Neuronal stem cell (in vitro differentiated cells): ENCODE data around the gene NRAP.

Experiments
- DNase-seq: peaks from one replicate; pipeline ENCODE4 v3.0.0-alpha.2; 2013; ENCODE audit warnings: low spot score
- H2AFZ ChIP-seq: one replicate; pipeline ENCODE4 v1.6.1; 2013; ENCODE audit warnings: mild to moderate bottlenecking, low read length, inconsistent platforms
- H2AK5ac ChIP-seq: 2 replicates; pipeline ENCODE4 v1.6.1; 2013; ENCODE audit warnings: low read depth, mild to moderate bottlenecking, inconsistent platforms, low read length, moderate library complexity, mixed read lengths
- H2BK120ac ChIP-seq: 2 replicates; pipeline ENCODE4 v1.6.1; 2013; ENCODE audit warnings: low read depth, mild to moderate bottlenecking, inconsistent platforms, low read length, moderate library complexity, mixed read lengths
- H2BK12ac ChIP-seq: one replicate; pipeline ENCODE4 v1.6.1; 2013; ENCODE audit warnings: low read length, inconsistent platforms
- H2BK15ac ChIP-seq: 2 replicates; pipeline ENCODE4 v1.6.1; 2013; ENCODE audit warnings: mild to moderate bottlenecking, low read length, inconsistent platforms, mixed read lengths
- H2BK5ac ChIP-seq: one replicate; pipeline ENCODE4 v1.6.1; 2013; ENCODE audit warnings: inconsistent platforms, mild to moderate bottlenecking, low read length, moderate library complexity
- H3K14ac ChIP-seq: one replicate; pipeline ENCODE4 v1.6.1; 2013; ENCODE audit warnings: low read length, inconsistent platforms
- H3K18ac ChIP-seq: 2 replicates; pipeline ENCODE4 v1.6.1; 2013; ENCODE audit warnings: low read length, inconsistent platforms
- H3K23ac ChIP-seq: 2 replicates; pipeline ENCODE4 v1.6.1; 2013; ENCODE audit warnings: low read depth, mild to moderate bottlenecking, mixed read lengths, low read length, inconsistent platforms; ENCODE audit not compliant: poor library complexity
- H3K27ac ChIP-seq: replicated peaks from 3 replicates; pipeline ENCODE4 v1.5.1; 2013; ENCODE audit warnings: low read length, inconsistent platforms
- H3K27me3 ChIP-seq, 3 experiments: 2 replicates each; pipeline ENCODE4 v1.6.1; 2013; ENCODE audit warnings: low read length in 3 of 3, mild to moderate bottlenecking in 2 of 3, inconsistent platforms in 1 of 3, low read depth in 1 of 3, mixed read lengths in 1 of 3, moderate library complexity in 1 of 3; ENCODE audit not compliant: control insufficient read depth in 3 of 3, insufficient read depth in 3 of 3
- H3K36me3 ChIP-seq, 2 donors: replicated peaks in 1 of 2; 2 replicates each; pipeline ENCODE4 v1.6.1; 2013; ENCODE audit warnings: low read length in 2 of 2; ENCODE audit not compliant: control insufficient read depth in 2 of 2, insufficient read depth in 2 of 2
- H3K4ac ChIP-seq: 2 replicates; pipeline ENCODE4 v1.6.1; 2013; ENCODE audit warnings: inconsistent platforms, mild to moderate bottlenecking, low read length, moderate library complexity
- H3K4me1 ChIP-seq, 2 donors: 1 replicate in 1 of 2; 2 replicates in 1 of 2; pipeline ENCODE4 v1.6.1; 2013; ENCODE audit warnings: low read length in 2 of 2, low read depth in 1 of 2; ENCODE audit not compliant: control insufficient read depth in 2 of 2, insufficient read depth in 1 of 2
- H3K4me2 ChIP-seq: one replicate; pipeline ENCODE4 v1.6.1; 2013; ENCODE audit warnings: mild to moderate bottlenecking, low read length, inconsistent platforms; ENCODE audit not compliant: insufficient read depth, poor library complexity, severe bottlenecking
- H3K4me3 ChIP-seq, 2 donors: 2 replicates each; pipeline ENCODE4 v1.5.1; 2013; ENCODE audit warnings: low read length in 2 of 2, mild to moderate bottlenecking in 2 of 2, inconsistent platforms in 1 of 2, moderate library complexity in 1 of 2
- H3K79me1 ChIP-seq: one replicate; pipeline ENCODE4 v1.6.1; 2013; ENCODE audit warnings: low read depth, mild to moderate bottlenecking, inconsistent platforms, low read length, moderate library complexity
- H3K9ac ChIP-seq: one replicate; pipeline ENCODE4 v1.6.1; 2013; ENCODE audit warnings: mild to moderate bottlenecking, low read depth, low read length, inconsistent platforms; ENCODE audit not compliant: poor library complexity
- H3K9me3 ChIP-seq, 2 donors: replicated peaks in 1 of 2; 2 replicates each; pipeline versions ENCODE3 to v1.6.1; 2013; ENCODE audit warnings: low read length in 2 of 2, mild to moderate bottlenecking in 2 of 2, inconsistent platforms in 1 of 2, low read depth in 1 of 2, mixed read lengths in 1 of 2, moderate library complexity in 1 of 2; ENCODE audit not compliant: control insufficient read depth in 2 of 2, insufficient read depth in 1 of 2
- H4K8ac ChIP-seq: one replicate; pipeline ENCODE4 v1.6.1; 2013; ENCODE audit warnings: low read depth, mild to moderate bottlenecking, inconsistent platforms, low read length, moderate library complexity
- H4K91ac ChIP-seq: one replicate; pipeline ENCODE4 v1.6.1; 2013; ENCODE audit warnings: low read length, low read depth, mild to moderate bottlenecking, inconsistent platforms; ENCODE audit not compliant: poor library complexity
- WGBS, 2 donors: extraction: QIAGEN DNeasy Blood & Tissue Kit; methylation state at CpG; one replicate each; pipeline ENCODE4 v1.1.7; 2013; ENCODE audit warnings: missing lambda C conversion rate in 2 of 2, mixed read lengths in 1 of 2; ENCODE audit not compliant: insufficient read length in 2 of 2, insufficient replicate concordance in 1 of 2; ENCODE audit errors: extremely low coverage in 2 of 2; 5-methylcytosine and 5-hydroxymethylcytosine counted together

Gene NRAP

DNA sequence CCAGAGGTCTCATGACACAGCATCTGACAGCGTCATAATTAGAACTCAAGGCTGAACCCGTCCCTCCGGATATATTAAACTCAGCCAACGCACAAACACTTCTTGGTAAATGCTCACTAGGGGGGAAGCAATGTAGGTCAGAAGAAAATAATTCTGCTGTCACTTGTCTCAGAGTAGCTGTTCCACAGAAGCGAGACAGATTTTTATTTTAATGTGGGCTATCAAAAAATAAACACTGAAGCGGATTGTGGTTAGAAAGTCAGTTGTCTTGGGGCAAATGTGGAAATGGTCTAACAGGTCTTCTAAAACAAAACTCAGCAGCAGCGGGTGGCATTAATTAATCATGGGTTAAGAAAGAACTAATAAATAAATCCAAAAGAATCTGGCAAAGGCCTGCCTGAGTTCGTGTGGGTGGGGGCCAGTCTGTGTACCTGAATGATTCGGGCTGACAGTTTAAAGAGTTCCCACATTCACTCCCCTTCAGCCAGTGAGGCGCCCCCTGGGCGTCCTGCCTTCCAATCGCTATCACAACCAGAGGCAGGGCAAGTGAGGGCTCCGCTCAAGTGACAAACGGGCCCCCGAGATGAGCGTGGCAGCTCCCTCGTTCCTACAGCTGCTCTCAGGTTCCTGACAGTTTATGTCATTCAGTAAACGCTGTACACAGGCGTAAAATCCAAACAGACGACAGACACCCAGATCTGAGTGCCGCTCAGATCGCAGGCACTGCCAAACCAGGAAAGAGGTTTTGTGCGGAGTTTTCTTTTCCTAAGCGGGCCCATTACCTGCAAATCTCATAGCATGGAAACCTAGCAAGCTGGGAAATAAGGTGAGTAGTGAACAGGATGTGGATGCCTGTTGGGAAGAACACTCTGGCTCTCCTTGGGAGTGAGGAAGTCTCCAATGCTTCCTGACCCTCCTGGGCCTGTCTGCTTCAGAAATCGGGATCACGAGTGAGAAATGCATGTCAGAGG lies 52.9 kb downstream of the NRAP start:
- H3K14ac ChIP-seq: no peak overlapping the region
- H3K4me3 ChIP-seq: no peak overlapping the region
- no peak overlapping the region for H2BK15ac ChIP-seq
- H2AK5ac ChIP-seq: no peak overlapping the region
- H4K8ac ChIP-seq: no peak overlapping the region
- H3K18ac ChIP-seq: no peak overlapping the region
- WGBS, 2 donors: no CpG with 5 or more reads among the region's 26 CpGs
- no peak overlapping the region for H3K23ac ChIP-seq
- H3K9me3 ChIP-seq: no peaks in the 10 kb centered on the region
- H2BK12ac ChIP-seq: no peak overlapping the region
- no peak overlapping the region for H3K4ac ChIP-seq
- peaks cover 0 to 6% (median 0%) of the 10 kb centered on the region in 3 experiments for H3K27me3 ChIP-seq
- H2BK5ac ChIP-seq: no peak overlapping the region
- DNase-seq: no peak
- H3K79me1 ChIP-seq: no peaks in the 10 kb centered on the region
- no peak overlapping the region for H2BK120ac ChIP-seq
- no peak overlapping the region for H3K9ac ChIP-seq
- no peak overlapping the region for H3K27ac ChIP-seq
- H2AFZ ChIP-seq: no peak overlapping the region
- H3K4me1 ChIP-seq: peaks cover 7 to 19% of the 10 kb centered on the region in 2 donors
- no peaks in the 10 kb centered on the region for H3K36me3 ChIP-seq
- no peak overlapping the region for H4K91ac ChIP-seq
- H3K4me2 ChIP-seq: no peak overlapping the region

GRCh38 chr10:113609704-113610108 lies 54.1 kb downstream of the NRAP start:
- no peak overlapping the region for H3K18ac ChIP-seq
- no peak overlapping the region for H3K9ac ChIP-seq
- DNase-seq: peak; percentile 41
- no peak overlapping the region for H3K4ac ChIP-seq
- no peak overlapping the region for H2BK5ac ChIP-seq
- no CpG with 5 or more reads among the region's 4 CpGs for WGBS, 2 donors
- H4K91ac ChIP-seq: no peak overlapping the region
- H3K27ac ChIP-seq: no peak overlapping the region
- H3K36me3 ChIP-seq: no peaks in the 10 kb centered on the region
- no peak overlapping the region for H2AK5ac ChIP-seq
- no peaks in the 10 kb centered on the region for H3K79me1 ChIP-seq
- H4K8ac ChIP-seq: no peak overlapping the region
- no peak overlapping the region for H2AFZ ChIP-seq
- H2BK120ac ChIP-seq: no peak overlapping the region
- H3K4me2 ChIP-seq: no peak overlapping the region
- H3K9me3 ChIP-seq: no peaks in the 10 kb centered on the region
- no peak overlapping the region for H3K14ac ChIP-seq
- H2BK12ac ChIP-seq: no peak overlapping the region
- no peak overlapping the region for H3K4me3 ChIP-seq
- peaks cover 5 to 17% of the 10 kb centered on the region in 2 donors for H3K4me1 ChIP-seq
- peaks cover 0 to 6% (median 0%) of the 10 kb centered on the region in 3 experiments for H3K27me3 ChIP-seq
- H2BK15ac ChIP-seq: no peak overlapping the region
- no peak overlapping the region for H3K23ac ChIP-seq

DNA sequence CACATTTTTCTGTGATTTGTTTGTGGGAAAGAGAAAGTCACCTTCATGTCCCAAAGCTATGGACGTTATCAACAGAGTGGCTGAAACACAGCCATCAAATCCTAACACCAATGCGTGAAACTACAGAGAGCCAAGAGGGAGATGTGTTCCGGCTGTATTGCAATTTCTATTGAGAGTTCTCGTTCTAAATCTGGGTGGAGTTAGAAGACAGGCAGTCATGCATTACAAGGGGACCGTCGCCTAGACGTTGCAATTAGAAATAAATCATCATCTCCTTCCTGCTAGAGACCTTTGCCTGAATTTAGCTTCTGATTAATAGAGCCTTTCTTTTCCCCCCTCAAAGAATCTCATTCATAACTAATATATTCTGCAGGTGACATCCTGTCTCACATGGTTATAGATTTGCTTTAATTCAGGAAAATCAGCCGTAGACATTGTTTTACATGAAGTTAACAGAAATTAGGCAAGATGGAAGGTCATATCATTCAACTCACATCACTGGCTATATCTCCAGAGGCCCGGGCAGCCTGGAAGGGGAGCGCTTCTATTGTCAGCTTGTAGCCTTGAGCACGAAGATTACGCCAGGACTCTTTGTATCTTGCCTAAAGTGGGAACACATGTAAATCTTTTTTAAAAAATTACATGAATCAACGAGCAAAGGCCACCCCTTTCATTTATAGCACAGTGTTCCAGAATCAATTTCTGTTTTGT lies 58.4 kb downstream of the NRAP start:
- Histone ChIP-seq H3K27ac (no peak overlapping the region), H3K4me3 (no peak overlapping the region)

GRCh38 chr10:113604572-113604971 lies 59.3 kb downstream of the NRAP start:
- no peak overlapping the region for H3K4me2 ChIP-seq
- H2BK15ac ChIP-seq: no peak overlapping the region
- H3K23ac ChIP-seq: no peak overlapping the region
- no peaks in the 10 kb centered on the region for H3K27me3 ChIP-seq
- H2BK5ac ChIP-seq: no peak overlapping the region
- no peak overlapping the region for H3K9ac ChIP-seq
- no peak overlapping the region for H3K4me3 ChIP-seq
- WGBS, 2 donors: no CpG with 5 or more reads among the region's 12 CpGs
- no peak overlapping the region for H3K14ac ChIP-seq
- peak overlapping the region; percentile 10 for H2AK5ac ChIP-seq
- H3K79me1 ChIP-seq: no peaks in the 10 kb centered on the region
- H3K9me3 ChIP-seq: no peaks in the 10 kb centered on the region
- H4K91ac ChIP-seq: no peak overlapping the region
- H3K27ac ChIP-seq: no peak overlapping the region
- H2BK120ac ChIP-seq: no peak overlapping the region
- no peak overlapping the region for H4K8ac ChIP-seq
- H3K4me1 ChIP-seq: no peaks in the 10 kb centered on the region
- H3K36me3 ChIP-seq: no peaks in the 10 kb centered on the region
- H2BK12ac ChIP-seq: no peak overlapping the region
- no peak overlapping the region for H3K4ac ChIP-seq
- H2AFZ ChIP-seq: no peak overlapping the region
- H3K18ac ChIP-seq: no peak overlapping the region
- DNase-seq: no peak

More for the DNA sequence above, 58.4 kb downstream of the NRAP start:
- H2BK15ac ChIP-seq: no peak overlapping the region
- no peaks in the 10 kb centered on the region for H3K36me3 ChIP-seq
- no peaks in the 10 kb centered on the region for H3K79me1 ChIP-seq
- H4K91ac ChIP-seq: no peak overlapping the region
- H3K27me3 ChIP-seq: no peaks in the 10 kb centered on the region
- H2BK5ac ChIP-seq: no peak overlapping the region
- DNase-seq: no peak
- H2BK120ac ChIP-seq: no peak overlapping the region
- no peak overlapping the region for H3K9ac ChIP-seq
- no peak overlapping the region for H2AFZ ChIP-seq
- no peak overlapping the region for H3K4ac ChIP-seq
- peaks cover 0 to 2% of the 10 kb centered on the region in 2 donors for H3K4me1 ChIP-seq
- no peak overlapping the region for H3K23ac ChIP-seq
- no peak overlapping the region for H3K14ac ChIP-seq
- H3K4me2 ChIP-seq: no peak overlapping the region
- H2BK12ac ChIP-seq: no peak overlapping the region
- no peak overlapping the region for H2AK5ac ChIP-seq
- no peak overlapping the region for H3K18ac ChIP-seq
- no CpG with 5 or more reads among the region's 13 CpGs for WGBS, 2 donors
- H4K8ac ChIP-seq: no peak overlapping the region
- H3K9me3 ChIP-seq: no peaks in the 10 kb centered on the region
